HepG2 (cell line): ENCODE measurements around the gene FUBP3. TPM values are rescaled to one million over a fixed set of nuclear protein-coding genes. Genes with fewer than 3 reads are reported as not detected.

Experiments used
- ATAC-seq: fragments of 200-7000 bp; cut with Tn5 transposase; 3 replicates; pipeline ENCODE4 v1.9.1; 2020; ENCODE audit warnings: mild to moderate bottlenecking, moderate library complexity
- BruUV-seq: library from RNA; stranded (reverse); fragments of 400-500 nt; replicated peaks from 2 replicates; lab custom pipeline; 2021; lab: Mats Ljungman, UMichigan
- CTCF ChIA-PET: fragments of 300-600 bp; formaldehyde crosslinking; extraction: SDS; loops from one replicate; lab custom pipeline; 2021; ENCODE audit warnings: low total read pairs, inconsistent platforms, low intra/inter-chr PET ratio; lab: Yijun Ruan, JAX
- POLR2A ChIA-PET: fragments of 350-600 bp; sonication (Branson Sonifier 250); formaldehyde crosslinking; loops from one replicate; lab custom pipeline; 2020; ENCODE audit warnings: antibody characterized with exemption, inconsistent platforms; lab: Yijun Ruan, JAX
- DNase-seq: peaks from one replicate; pipeline ENCODE4 v3.0.0-alpha.2; 2015; ENCODE audit warnings: low spot score
- FAIRE-seq: peaks from 3 replicates; lab custom pipeline; 2011; peaks lifted over from hg19 to GRCh38; lab: Jason Lieb, UNC
- H2AFZ ChIP-seq: one replicate; pipeline ENCODE4 v1.6.1; 2011; ENCODE audit warnings: low read length, inconsistent platforms
- H3K27ac ChIP-seq: fragments of 300-600 bp; 3 replicates; pipeline ENCODE4 v1.8.0; 2011; ENCODE audit warnings: mixed run types, mild to moderate bottlenecking, mixed read lengths, low read length, inconsistent platforms; ENCODE audit not compliant: insufficient read depth; ENCODE audit errors: extremely low read length
- H3K27me3 ChIP-seq, 2 experiments: fragments of 200-600 bp in 1 of 2; 2 replicates in 1 of 2; 3 replicates in 1 of 2; pipeline versions ENCODE4 v1.6.0 to v1.8.0; 2011; ENCODE audit warnings: low read length in 2 of 2, mild to moderate bottlenecking in 2 of 2, moderate library complexity in 2 of 2, inconsistent platforms in 1 of 2; ENCODE audit not compliant: insufficient read depth in 2 of 2, control insufficient read depth in 1 of 2
- H3K36me3 ChIP-seq, 2 experiments: fragments of 200-600 bp in 1 of 2; replicated peaks in 1 of 2; 2 replicates in 1 of 2; 3 replicates in 1 of 2; pipeline versions ENCODE4 v1.5.1 to v1.8.0; 2011; ENCODE audit warnings: low read length in 2 of 2, inconsistent platforms in 1 of 2; ENCODE audit not compliant: insufficient read depth in 2 of 2, control insufficient read depth in 1 of 2
- H3K4me1 ChIP-seq: 2 replicates; pipeline ENCODE4 v1.5.1; 2012; ENCODE audit warnings: low read length, inconsistent platforms; ENCODE audit not compliant: insufficient read depth
- H3K4me2 ChIP-seq: 2 replicates; pipeline ENCODE4 v1.6.0; 2011; ENCODE audit warnings: low read depth, low read length, inconsistent platforms
- H3K4me3 ChIP-seq, 3 experiments: fragments of 200-600 bp in 1 of 3; sonication (generic), shearing (Covaris generic) in 1 of 3; replicated peaks in 1 of 3; 2 replicates each; pipeline ENCODE4 v1.5.1; 2011 to 2016; ENCODE audit warnings: low read length in 3 of 3, inconsistent platforms in 2 of 3, low read depth in 2 of 3, mild to moderate bottlenecking in 2 of 3, control low read depth in 1 of 3, mixed read lengths in 1 of 3; ENCODE audit not compliant: insufficient read depth in 1 of 3
- H3K79me2 ChIP-seq: one replicate; pipeline ENCODE4 v1.6.1; 2011; ENCODE audit warnings: low read length, inconsistent platforms; ENCODE audit not compliant: insufficient read depth
- H3K9ac ChIP-seq: 2 replicates; pipeline ENCODE4 v1.6.0; 2011; ENCODE audit warnings: mild to moderate bottlenecking, low read depth, low read length, inconsistent platforms; ENCODE audit not compliant: insufficient read depth
- H3K9me3 ChIP-seq: 2 replicates; pipeline ENCODE4 v1.5.1; 2012; ENCODE audit warnings: mild to moderate bottlenecking, low read length
- H4K20me1 ChIP-seq: 2 replicates; pipeline ENCODE4 v1.6.0; 2011; ENCODE audit warnings: inconsistent platforms, mild to moderate bottlenecking, low read length, moderate library complexity; ENCODE audit not compliant: insufficient read depth
- ARID4A ChIP-seq: sonication (generic); formaldehyde crosslinking; IDR thresholded peaks from 2 replicates; pipeline ENCODE4 v1.5.0; 2020; ENCODE audit warnings: mild to moderate bottlenecking, missing genetic modification reagents, borderline replicate concordance
- ARNT2 ChIP-seq: sonication (generic); formaldehyde crosslinking; IDR thresholded peaks from 2 replicates; pipeline ENCODE4 v1.8.0; 2022; ENCODE audit warnings: mild to moderate bottlenecking, low read depth, missing genetic modification reagents, moderate library complexity
- CENPT ChIP-seq: sonication (generic); formaldehyde crosslinking; IDR thresholded peaks from 2 replicates; pipeline ENCODE4 v1.8.0; 2022; ENCODE audit warnings: low read depth, mild to moderate bottlenecking, moderate library complexity, missing genetic modification reagents
- CTCF ChIP-seq: sonication (generic); formaldehyde crosslinking; IDR thresholded peaks from 2 replicates; pipeline ENCODE4 v1.5.0; 2020; ENCODE audit warnings: mild to moderate bottlenecking, missing genetic modification reagents, moderate library complexity
- FLYWCH1 ChIP-seq: sonication (generic); formaldehyde crosslinking; IDR thresholded peaks from 2 replicates; pipeline ENCODE4 v1.8.1; 2023; ENCODE audit warnings: mild to moderate bottlenecking, missing genetic modification reagents
- HOXA9 ChIP-seq: sonication (generic); formaldehyde crosslinking; IDR thresholded peaks from 2 replicates; pipeline ENCODE4 v1.8.1; 2022; ENCODE audit warnings: missing genetic modification reagents, mild to moderate bottlenecking, moderate library complexity, borderline replicate concordance
- MAFF ChIP-seq: IDR thresholded peaks from 2 replicates; pipeline ENCODE4 v1.6.1; 2011; ENCODE audit warnings: low read depth, low read length, improper control_type of control experiment
- MAFK ChIP-seq, 2 experiments: IDR thresholded peaks in 1 of 2; conservative IDR thresholded peaks in 1 of 2; 2 replicates each; pipeline ENCODE4 v1.6.1; 2011; ENCODE audit warnings: improper control_type of control experiment in 2 of 2, low read length in 2 of 2
- NFATC3 ChIP-seq: sonication (generic); formaldehyde crosslinking; IDR thresholded peaks from 2 replicates; pipeline ENCODE4 v1.5.1; 2020; ENCODE audit warnings: mild to moderate bottlenecking, missing genetic modification reagents
- PAX8 ChIP-seq: sonication (generic); formaldehyde crosslinking; IDR thresholded peaks from 2 replicates; pipeline ENCODE4 v1.8.0; 2022; ENCODE audit warnings: mild to moderate bottlenecking, missing genetic modification reagents, borderline replicate concordance
- POLR2A ChIP-seq, 2 experiments: IDR thresholded peaks; 2 replicates each; pipeline ENCODE4 v1.6.1; 2011; ENCODE audit warnings: low read depth in 2 of 2, low read length in 2 of 2, mild to moderate bottlenecking in 1 of 2, moderate library complexity in 1 of 2; ENCODE audit not compliant: insufficient read depth in 1 of 2
- SMC3 ChIP-seq: IDR thresholded peaks from 2 replicates; pipeline ENCODE4 v1.6.1; 2011; ENCODE audit warnings: low read length, improper control_type of control experiment
- STAG1 ChIP-seq: sonication (generic); formaldehyde crosslinking; IDR thresholded peaks from 2 replicates; pipeline ENCODE4 v1.4.0; 2020; ENCODE audit warnings: missing genetic modification reagents
- ZNF660 ChIP-seq: sonication (generic); formaldehyde crosslinking; IDR thresholded peaks from 2 replicates; pipeline ENCODE4 v1.5.1; 2020; ENCODE audit warnings: mild to moderate bottlenecking, low read depth, missing genetic modification reagents, borderline replicate concordance
- WGBS: methylation state at CpG from one replicate; pipeline ENCODE4 v1.1.6; 2017; ENCODE audit warnings: low lambda C conversion rate; 5-methylcytosine and 5-hydroxymethylcytosine counted together
- in situ Hi-C: cut with HindIII; loops from 2 replicates; pipeline ENCODE4 v1.10.0; 2017; ENCODE audit warnings: low pct_unique_long_range_greater_than_20kb; ENCODE audit not compliant: extremely low pct_ligation_motif_present
- intact Hi-C: fragments of 100-400 bp; cut with micrococcal nuclease; formaldehyde crosslinking; loops from one replicate; pipeline ENCODE4 v1.10.0; 2022; ENCODE audit not compliant: unreplicated experiment
- polyA plus RNA-seq, 8 experiments: library from polyadenylated mRNA; depleted of rRNA in 3 of 8; stranded (reverse) in 7 of 8; unstranded in 1 of 8; fragments of >200 nt; fragmentation: Illumina TruSeq in 4 of 8; extraction: Trizol in 4 of 8; gene quantifications; 2 replicates each; pipeline versions ENCODE4 v1.2.1 to v1.2.3, GENCODE V29; 2011 to 2016; ENCODE audit warnings: low read depth in 4 of 8, missing spikeins in 1 of 8, mixed read lengths in 1 of 8; ENCODE audit not compliant: insufficient read depth in 1 of 8
- total RNA-seq, 5 experiments: library from RNA; depleted of rRNA; stranded (reverse); fragments of >200 nt; fragmentation: Illumina TruSeq; extraction: Trizol; gene quantifications; 2 replicates each; pipeline ENCODE4 v1.2.3, GENCODE V29; 2016; ENCODE audit warnings: low read depth in 1 of 5

FUBP3 gene
- total and polyA plus RNA-seq, 2 of the 13 experiments (the other 11 are each of a cell fraction or from before 2014, with no cell fraction given), result 28.7 to 40.0 TPM

- TF ChIP-seq ARID4A (CRISPR knock-in tag), result no peak
- TF ChIP-seq NFATC3, result no peak
- no peak for TF ChIP-seq CENPT (CRISPR knock-in tag)
Measured at GRCh38 chr9:130623466-130623865, 44.1 kb downstream of the FUBP3 start (continued).

- Histone ChIP-seq H3K27me3 (no peaks in the 10 kb centered on the region), H3K36me3 (peaks cover 30 to 83% of the 10 kb centered on the region in 2 experiments), H3K27ac (no peak overlapping the region), H3K4me3 (no peak overlapping the region), H3K79me2 (no peaks in the 10 kb centered on the region), H3K4me2 (no peak overlapping the region), H3K9ac (no peak overlapping the region), H3K9me3 (no peaks in the 10 kb centered on the region), H3K4me1 (no peaks in the 10 kb centered on the region), H4K20me1 (no peaks in the 10 kb centered on the region), H2AFZ (no peak overlapping the region)
- BruUV-seq, result no TSS peak
- ChIA-PET CTCF (interaction anchor here (1.4 kb wide), 1 partner anchor 163 kb away, joined by 9 read pairs; no protein-coding TSS in a partner anchor), POLR2A (no interaction called here)
- ATAC-seq (peak; percentile 76), DNase-seq (peak; percentile 16), FAIRE-seq (no peak)
- TF ChIP-seq POLR2A (IDR thresholded peaks at IDR 0.05; ENCODE audit: insufficient read depth in 1 of 2, low read depth in 2 of 2, low read length in 2 of 2) (no peak), SMC3 (peak; percentile 33; the same call in 1 of the 2 replicates), CTCF (CRISPR knock-in tag) (peak; percentile 24), MAFK (conservative IDR thresholded peaks at IDR 0.05 in 1 of 2, IDR thresholded peaks at IDR 0.05 in 1 of 2; ENCODE audit: low read length in 2 of 2) (peak; percentile 70 to 84), MAFF (peak; percentile 69), HOXA9 (CRISPR knock-in tag) (no peak), FLYWCH1 (CRISPR knock-in tag) (no peak), PAX8 (CRISPR knock-in tag) (no peak), STAG1 (CRISPR knock-in tag) (peak; percentile 44; the same call in 1 of the 2 replicates), ZNF660 (CRISPR knock-in tag) (no peak), ARNT2 (CRISPR knock-in tag) (no peak)
- intact Hi-C loops, result no loop called here
- 94% methylated on average over 4 of the region's 4 CpGs for WGBS
- in situ Hi-C loops, result no loop called here
Measured at GRCh38 chr9:130624154-130624553, 44.8 kb downstream of the FUBP3 start.
